SK-N-SH (cell line): ENCODE results near the gene PTTG1IP2. TPM values are rescaled to one million over a fixed set of nuclear protein-coding genes. Genes with fewer than 3 reads are reported as not detected.

ENCODE experiments used
- CTCF ChIA-PET: fragments of 300-600, 350-600 bp; formaldehyde crosslinking; extraction: SDS; loops from one replicate; lab custom pipeline; 2021; lab: Yijun Ruan, JAX
- POLR2A ChIA-PET: fragments of 350-600 bp; sonication (Branson Sonifier 250); formaldehyde crosslinking; extraction: SDS; loops from one replicate; lab custom pipeline; 2020; ENCODE audit warnings: antibody characterized with exemption, inconsistent platforms; lab: Yijun Ruan, JAX
- DNase-seq: peaks from one replicate; pipeline ENCODE4 v3.0.0; 2012
- H2AFZ ChIP-seq: fragments of 200-600 bp; sonication (generic); 2 replicates; pipeline ENCODE4 v1.8.1; 2016; ENCODE audit warnings: antibody characterized with exemption, mild to moderate bottlenecking, low read depth
- H3F3A ChIP-seq: fragments of 200-600 bp; sonication (generic); replicated peaks from 2 replicates; pipeline ENCODE3; 2016; ENCODE audit warnings: antibody characterized with exemption, mild to moderate bottlenecking; ENCODE audit not compliant: insufficient read depth
- H3K27ac ChIP-seq, 2 experiments: fragments of 200-500 bp in 1 of 2; fragments of 200-600 bp in 1 of 2; sonication (Bioruptor generic) in 1 of 2; sonication (generic), shearing (Covaris generic) in 1 of 2; 2 replicates each; pipeline versions ENCODE4 v1.5.1 to v1.6.1; 2014 to 2016; ENCODE audit warnings: low read depth in 2 of 2, inconsistent platforms in 1 of 2, low read length in 1 of 2, mild to moderate bottlenecking in 1 of 2, mixed read lengths in 1 of 2
- H3K27me3 ChIP-seq: fragments of 200-600 bp; sonication (generic), shearing (Covaris generic); 2 replicates; pipeline ENCODE4 v1.6.1; 2016; ENCODE audit warnings: mixed run types; ENCODE audit not compliant: insufficient read depth
- H3K36me3 ChIP-seq, 2 experiments: fragments of 200-500 bp in 1 of 2; fragments of 200-600 bp in 1 of 2; sonication (Bioruptor generic) in 1 of 2; sonication (generic) in 1 of 2; replicated peaks in 1 of 2; 2 replicates each; pipeline versions ENCODE3 to v1.5.1; 2014 to 2016; ENCODE audit warnings: low read length in 1 of 2, mild to moderate bottlenecking in 1 of 2; ENCODE audit not compliant: insufficient read depth in 2 of 2, control insufficient read depth in 1 of 2
- H3K4me1 ChIP-seq, 2 experiments: fragments of 200-500 bp in 1 of 2; fragments of 200-600 bp in 1 of 2; sonication (Bioruptor generic) in 1 of 2; sonication (generic), shearing (Covaris generic) in 1 of 2; 2 replicates each; pipeline versions ENCODE4 v1.5.1 to v1.6.1; 2014 to 2016; ENCODE audit warnings: low read depth in 1 of 2, low read length in 1 of 2, mixed run types in 1 of 2; ENCODE audit not compliant: insufficient read depth in 2 of 2, control insufficient read depth in 1 of 2
- H3K4me2 ChIP-seq: fragments of 200-600 bp; sonication (generic), shearing (Covaris generic); 2 replicates; pipeline ENCODE4 v1.6.1; 2017; ENCODE audit warnings: mixed run types
- H3K4me3 ChIP-seq, 2 experiments: fragments of 200-500 bp in 1 of 2; fragments of 200-600 bp in 1 of 2; sonication (Bioruptor generic) in 1 of 2; sonication (generic), shearing (Covaris generic) in 1 of 2; 2 replicates each; pipeline versions ENCODE4 v1.5.1 to v1.8.1; 2014 to 2016; ENCODE audit warnings: low read depth in 2 of 2, inconsistent platforms in 1 of 2, low read length in 1 of 2, mild to moderate bottlenecking in 1 of 2, mixed read lengths in 1 of 2, moderate library complexity in 1 of 2
- H3K79me2 ChIP-seq: fragments of 200-600 bp; sonication (generic); 2 replicates; pipeline ENCODE4 v1.8.1; 2017; ENCODE audit warnings: mild to moderate bottlenecking; ENCODE audit not compliant: insufficient read depth
- H3K9ac ChIP-seq: fragments of 200-600 bp; sonication (generic); 2 replicates; pipeline ENCODE4 v1.6.1; 2017; ENCODE audit warnings: mixed run types
- H3K9me2 ChIP-seq: fragments of 200-600 bp; sonication (generic); 2 replicates; pipeline ENCODE4 v1.6.1; 2017; ENCODE audit warnings: mixed run types
- H3K9me3 ChIP-seq: fragments of 200-600 bp; sonication (generic); 2 replicates; pipeline ENCODE4 v1.6.1; 2017; ENCODE audit warnings: mixed run types, mild to moderate bottlenecking, moderate library complexity
- H4K20me1 ChIP-seq: fragments of 200-600 bp; sonication (generic); 2 replicates; pipeline ENCODE4 v1.6.1; 2017; ENCODE audit warnings: mild to moderate bottlenecking, mixed run types; ENCODE audit not compliant: insufficient read depth
- CHD2 ChIP-seq: fragments of 150-350 bp; IDR thresholded peaks from 2 replicates; pipeline ENCODE4 v1.6.1; 2018; ENCODE audit warnings: low read length; ENCODE audit not compliant: partially characterized antibody
- CTCF ChIP-seq: fragments of 200-600 bp; sonication (generic); IDR thresholded peaks from 2 replicates; pipeline ENCODE4 v1.6.1; 2017; ENCODE audit warnings: antibody characterized with exemption, mild to moderate bottlenecking, moderate library complexity
- FOXM1 ChIP-seq: IDR thresholded peaks from 2 replicates; pipeline ENCODE4 v1.4.0; 2012; ENCODE audit warnings: low read depth, mild to moderate bottlenecking
- GABPA ChIP-seq: IDR thresholded peaks from 2 replicates; pipeline ENCODE4 v1.4.0; 2012; ENCODE audit warnings: low read depth, mild to moderate bottlenecking
- IRF3 ChIP-seq: fragments of 150-350 bp; IDR thresholded peaks from 2 replicates; pipeline ENCODE4 v1.6.1; 2016; ENCODE audit warnings: mild to moderate bottlenecking, low read depth, low read length
- MAX ChIP-seq: IDR thresholded peaks from 2 replicates; pipeline ENCODE4 v1.4.0; 2012; ENCODE audit warnings: low read depth
- MEF2A ChIP-seq: IDR thresholded peaks from 2 replicates; pipeline ENCODE4 v1.4.0; 2012; ENCODE audit warnings: low read depth, borderline replicate concordance
- MXI1 ChIP-seq: IDR thresholded peaks from 2 replicates; pipeline ENCODE4 v1.6.1; 2012; ENCODE audit warnings: mild to moderate bottlenecking, low read depth, low read length, improper control_type of control experiment
- NFIC ChIP-seq: IDR thresholded peaks from 2 replicates; pipeline ENCODE4 v1.4.0; 2012; ENCODE audit warnings: borderline replicate concordance
- RFX5 ChIP-seq: IDR thresholded peaks from 2 replicates; pipeline ENCODE4 v1.6.1; 2012; ENCODE audit warnings: mild to moderate bottlenecking, improper control_type of control experiment, low read length
- SIN3A ChIP-seq: IDR thresholded peaks from 2 replicates; pipeline ENCODE4 v1.6.1; 2012; ENCODE audit warnings: low read depth, mild to moderate bottlenecking, low read length, moderate library complexity, borderline replicate concordance
- TAF1 ChIP-seq: IDR thresholded peaks from 2 replicates; pipeline ENCODE4 v1.6.1; 2012; ENCODE audit warnings: low read depth, mild to moderate bottlenecking, low read length, moderate library complexity, borderline replicate concordance
- TCF12 ChIP-seq: IDR thresholded peaks from 2 replicates; pipeline ENCODE4 v1.4.0; 2012
- USF1 ChIP-seq: IDR thresholded peaks from 2 replicates; pipeline ENCODE4 v1.4.0; 2012; ENCODE audit warnings: low read depth, borderline replicate concordance
- USF2 ChIP-seq: fragments of 150-350 bp; IDR thresholded peaks from 2 replicates; pipeline ENCODE4 v1.6.1; 2017; ENCODE audit warnings: antibody characterized with exemption, low read length, low read depth, borderline replicate concordance
- WGBS: methylation state at CpG from one replicate; pipeline ENCODE4 v1.1.6; 2017; ENCODE audit warnings: low lambda C conversion rate; 5-methylcytosine and 5-hydroxymethylcytosine counted together
- polyA plus RNA-seq, 3 experiments: library from polyadenylated mRNA; depleted of rRNA; stranded (reverse); fragments of >200 nt; gene quantifications; 2 replicates each; pipeline ENCODE4 v1.2.3, GENCODE V29; 2012

The PTTG1IP2 gene
- polyA plus RNA-seq, 1 of the 3 experiments (the other 2 are of a cell fraction), result not detected

- TF ChIP-seq USF1 (no peak), NFIC (no peak), USF2 (no peak)
- TF ChIP-seq, all 33 proteins: peak for 0
These were observed 22.8 kb downstream of the PTTG1IP2 start (continued) for GRCh38 chr7:90492250-90492649.

GRCh38 chr7:90495241-90495640, 25.8 kb downstream of the PTTG1IP2 start:
- 53% methylated on average over 1 of the region's 1 CpG for WGBS
- POLR2A ChIA-PET, result no interaction called here
- Histone ChIP-seq H3K9ac (no peak overlapping the region), H3K27ac (no peak overlapping the region), H3K9me3 (no peaks in the 10 kb centered on the region), H2AFZ (no peak overlapping the region), H3K4me2 (no peak overlapping the region), H4K20me1 (no peaks in the 10 kb centered on the region), H3K9me2 (no peaks in the 10 kb centered on the region), H3K4me1 (no peaks in the 10 kb centered on the region), H3K79me2 (no peaks in the 10 kb centered on the region), H3F3A (no peaks in the 10 kb centered on the region), H3K36me3 (no peaks in the 10 kb centered on the region), H3K4me3 (no peak overlapping the region), H3K27me3 (no peaks in the 10 kb centered on the region)
- TF ChIP-seq SIN3A (no peak), TCF12 (no peak), CHD2 (no peak), IRF3 (no peak), CTCF (no peak), TAF1 (no peak), MAX (no peak), FOXM1 (no peak), MXI1 (no peak), RFX5 (no peak), GABPA (no peak), MEF2A (no peak)
- no peak for DNase-seq
- CTCF ChIA-PET, result interaction anchor here (1.1 to 1.3 kb wide), 2 partner anchors 17 to 539 kb away, joined by 3 read pairs; no protein-coding TSS in a partner anchor
